HL-60 (cell line): ENCODE measurements around the gene GFOD2.
"Not testable (repeated sequence)": the region's sequence is repeated elsewhere in the genome, so short reads cannot be mapped to it uniquely, and the experiment has no call there.

Experiments used
- DNase-seq, 2 experiments: peaks; one replicate each; pipeline ENCODE4 v3.0.0-alpha.2; 2010 to 2020; ENCODE audit warnings: low read depth in 1 of 2, low spot score in 1 of 2
- H3K27ac ChIP-seq: fragments of 250-450 bp; sonication (Bioruptor Pico); replicated peaks from 2 replicates; pipeline ENCODE4 v1.5.1; 2020; ENCODE audit warnings: mild to moderate bottlenecking, moderate library complexity
- H3K27me3 ChIP-seq: fragments of 250-450 bp; sonication (Bioruptor Pico); 2 replicates; pipeline ENCODE4 v1.5.1; 2021; ENCODE audit warnings: mild to moderate bottlenecking, moderate library complexity; ENCODE audit not compliant: insufficient read depth, poor library complexity, severe bottlenecking
- H3K4me3 ChIP-seq: replicated peaks from 2 replicates; pipeline ENCODE4 v1.5.1; 2011; ENCODE audit warnings: mild to moderate bottlenecking, control low read depth, low read length; ENCODE audit not compliant: insufficient read depth
- GABPA ChIP-seq: IDR thresholded peaks from 2 replicates; pipeline ENCODE4 v1.6.1; 2012; ENCODE audit warnings: low read depth
- POLR2AphosphoS5 ChIP-seq: IDR thresholded peaks from 2 replicates; pipeline ENCODE4 v1.6.1; 2012; ENCODE audit warnings: low read depth
- REST ChIP-seq: IDR thresholded peaks from 2 replicates; pipeline ENCODE4 v1.6.1; 2012; ENCODE audit warnings: low read depth; ENCODE audit not compliant: insufficient replicate concordance
- SPI1 ChIP-seq: IDR thresholded peaks from 2 replicates; pipeline ENCODE4 v1.6.1; 2012; ENCODE audit warnings: low read depth, mild to moderate bottlenecking, borderline replicate concordance
- TF ChIP-seq, protein P1 (sequence below): IDR thresholded peaks from one replicate; pipeline ENCODE4 v1.5.1; 2011; ENCODE audit warnings: low read length, control low read depth, inconsistent platforms; ENCODE audit not compliant: insufficient read depth

The GFOD2 gene

GRCh38 chr16:67752641-67753040 lies 33.5 kb upstream of the GFOD2 start:
- no peaks in the 10 kb centered on the region for H3K27me3 ChIP-seq
- H3K4me3 ChIP-seq, result no peak overlapping the region
- no peak overlapping the region for H3K27ac ChIP-seq
- no peak for DNase-seq
- TF ChIP-seq, protein P1, sequence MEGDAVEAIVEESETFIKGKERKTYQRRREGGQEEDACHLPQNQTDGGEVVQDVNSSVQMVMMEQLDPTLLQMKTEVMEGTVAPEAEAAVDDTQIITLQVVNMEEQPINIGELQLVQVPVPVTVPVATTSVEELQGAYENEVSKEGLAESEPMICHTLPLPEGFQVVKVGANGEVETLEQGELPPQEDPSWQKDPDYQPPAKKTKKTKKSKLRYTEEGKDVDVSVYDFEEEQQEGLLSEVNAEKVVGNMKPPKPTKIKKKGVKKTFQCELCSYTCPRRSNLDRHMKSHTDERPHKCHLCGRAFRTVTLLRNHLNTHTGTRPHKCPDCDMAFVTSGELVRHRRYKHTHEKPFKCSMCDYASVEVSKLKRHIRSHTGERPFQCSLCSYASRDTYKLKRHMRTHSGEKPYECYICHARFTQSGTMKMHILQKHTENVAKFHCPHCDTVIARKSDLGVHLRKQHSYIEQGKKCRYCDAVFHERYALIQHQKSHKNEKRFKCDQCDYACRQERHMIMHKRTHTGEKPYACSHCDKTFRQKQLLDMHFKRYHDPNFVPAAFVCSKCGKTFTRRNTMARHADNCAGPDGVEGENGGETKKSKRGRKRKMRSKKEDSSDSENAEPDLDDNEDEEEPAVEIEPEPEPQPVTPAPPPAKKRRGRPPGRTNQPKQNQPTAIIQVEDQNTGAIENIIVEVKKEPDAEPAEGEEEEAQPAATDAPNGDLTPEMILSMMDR, result no peak
- TF ChIP-seq REST, result no peak
- no peak for TF ChIP-seq SPI1
- no peak for TF ChIP-seq POLR2AphosphoS5
- TF ChIP-seq GABPA, result no peak

- DNase-seq, H3K27ac ChIP-seq, H3K27me3 ChIP-seq, H3K4me3 ChIP-seq: not testable (repeated sequence)
Measured at GRCh38 chr16:67751331-67751730, 32.2 kb upstream of the GFOD2 start.

DNA sequence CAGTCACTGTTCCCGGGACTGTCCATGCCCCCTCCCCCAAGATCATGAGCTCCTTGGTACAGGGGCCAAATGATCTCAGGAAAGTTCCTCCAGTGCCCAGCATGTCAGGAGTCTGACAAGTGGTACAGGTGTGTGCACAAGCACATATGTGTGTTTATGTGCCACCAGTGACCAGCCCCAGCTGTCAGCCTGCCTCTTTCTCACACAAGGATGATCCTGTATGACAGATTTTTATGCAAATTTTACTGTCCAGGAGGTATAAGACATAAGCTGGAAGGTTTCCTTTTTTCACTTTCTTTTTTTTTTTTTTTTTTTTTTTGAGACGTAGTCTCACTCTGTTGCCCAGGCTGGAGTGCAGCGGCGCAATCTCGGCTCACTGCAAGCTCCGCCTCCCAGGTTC lies 31.4 kb upstream of the GFOD2 start:
- H3K27ac ChIP-seq, result no peak overlapping the region
- no peak for DNase-seq
- no peaks in the 10 kb centered on the region for H3K27me3 ChIP-seq
- TF ChIP-seq REST (no peak), POLR2AphosphoS5 (no peak), GABPA (no peak), SPI1 (no peak)
- TF ChIP-seq, protein P1, result no peak
- no peak overlapping the region for H3K4me3 ChIP-seq

DNA sequence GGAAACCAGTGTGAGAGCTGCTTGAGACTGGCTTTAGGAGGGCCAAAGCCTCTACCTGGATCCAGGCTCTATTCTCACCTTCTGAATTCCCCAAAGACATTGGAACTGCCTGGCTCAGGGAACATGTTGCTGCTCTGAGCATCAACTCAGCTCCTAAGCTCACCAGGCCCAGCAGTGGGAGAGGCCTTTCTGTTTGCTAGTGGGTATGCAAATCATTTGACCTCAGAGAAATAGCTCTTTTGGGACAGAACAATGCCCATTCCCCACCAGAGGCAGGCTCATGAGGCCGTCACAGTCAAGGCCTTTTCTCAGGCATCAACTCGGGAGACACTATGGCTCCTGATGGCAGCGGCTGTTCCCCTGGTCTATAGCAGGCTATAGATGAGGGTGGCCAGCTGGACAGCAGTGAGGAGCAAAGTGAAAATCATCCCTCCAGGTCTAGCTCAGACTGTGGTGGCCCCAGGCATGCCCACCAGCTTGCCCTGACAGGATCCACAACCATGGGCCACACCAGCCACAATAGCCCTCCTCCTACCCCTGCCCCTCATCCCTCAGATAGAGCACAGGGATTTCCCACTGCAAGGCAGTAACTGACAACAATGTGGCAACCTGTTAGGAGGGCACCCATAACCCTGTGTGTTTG lies 30.4 kb upstream of the GFOD2 start:
- TF ChIP-seq SPI1 (no peak), GABPA (no peak)
- Histone ChIP-seq H3K4me3 (no peak overlapping the region), H3K27ac (no peak overlapping the region), H3K27me3 (no peaks in the 10 kb centered on the region)
- DNase-seq, result no peak

DNA sequence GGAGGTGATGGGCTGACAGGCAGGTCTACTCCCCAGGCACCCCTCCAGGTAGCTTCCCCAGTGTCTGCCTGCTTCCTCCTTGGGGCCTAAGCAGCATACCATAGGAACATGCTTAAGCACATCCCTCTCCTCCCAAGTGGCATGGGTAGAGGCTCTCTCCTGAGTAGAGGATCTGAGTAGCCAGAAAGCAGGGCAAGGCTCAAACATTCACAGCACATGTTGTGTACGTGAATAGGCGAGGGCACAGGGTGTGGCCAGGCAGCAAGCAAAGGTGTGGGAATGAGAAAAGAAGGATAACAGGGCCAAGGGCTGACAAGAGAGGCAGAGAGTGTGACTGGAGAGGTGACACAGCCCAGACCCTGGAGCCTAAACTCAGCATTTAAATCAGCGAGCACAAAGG lies 29.7 kb upstream of the GFOD2 start:
- no peak for TF ChIP-seq REST
- TF ChIP-seq, protein P1, result no peak
- H3K27ac ChIP-seq, result no peak overlapping the region

More for the DNA sequence above, 29.7 kb upstream of the GFOD2 start:
- Histone ChIP-seq H3K4me3 (no peak overlapping the region), H3K27me3 (no peaks in the 10 kb centered on the region)
- DNase-seq, result no peak
